Heart right ventricle (tissue), 16 donors: ENCODE results near the gene DCTD. TPM values are rescaled to one million over a fixed set of nuclear protein-coding genes. Genes with fewer than 3 reads are reported as not detected.

Experiments
- ATAC-seq, 8 donors: fragments of 200-7000 bp; cut with Tn5 transposase; one replicate each; pipeline ENCODE4 v1.9.1; 2020; ENCODE audit warnings: mild to moderate bottlenecking in 8 of 8, moderate library complexity in 8 of 8, moderate number of reproducible peaks in 1 of 8
- DNase-seq, 2 donors: peaks; one replicate each; pipeline ENCODE4 v3.0.0-alpha.2; 2020
- H3K27ac ChIP-seq, 10 donors: fragments of 200-600 bp; sonication (generic) in 2 of 10; one replicate each; pipeline versions ENCODE4 v1.5.0 to v1.8.0; 2020 to 2022; ENCODE audit warnings: mild to moderate bottlenecking in 3 of 10
- H3K27me3 ChIP-seq, 7 donors: fragments of 200-600 bp; one replicate each; pipeline ENCODE4 v1.8.0; 2021 to 2022; ENCODE audit warnings: mild to moderate bottlenecking in 2 of 7
- H3K36me3 ChIP-seq, 9 donors: fragments of 200-600 bp; sonication (generic) in 1 of 9; one replicate each; pipeline versions ENCODE4 v1.5.0 to v1.8.0; 2020 to 2022; ENCODE audit warnings: mild to moderate bottlenecking in 2 of 9
- H3K4me1 ChIP-seq, 9 donors: fragments of 200-600 bp; sonication (generic) in 1 of 9; one replicate each; pipeline versions ENCODE4 v1.5.0 to v1.8.0; 2020 to 2022; ENCODE audit warnings: mild to moderate bottlenecking in 4 of 9
- H3K4me3 ChIP-seq, 10 donors: fragments of 200-600 bp; sonication (generic) in 2 of 10; one replicate each; pipeline versions ENCODE4 v1.5.0 to v1.8.0; 2020 to 2022; ENCODE audit warnings: mild to moderate bottlenecking in 7 of 10, moderate library complexity in 2 of 10
- H3K9me3 ChIP-seq, 11 donors: fragments of 200-600 bp in 10 of 11; sonication (generic) in 2 of 11; one replicate each; pipeline versions ENCODE4 v1.5.0 to v1.8.0; 2013 to 2022; ENCODE audit warnings: mild to moderate bottlenecking in 2 of 11, control low read depth in 1 of 11, moderate library complexity in 1 of 11
- WGBS, 2 donors: extraction: QIAGEN DNeasy Blood & Tissue Kit; methylation state at CpG; one replicate each; pipeline ENCODE4 v1.1.7; 2013; ENCODE audit warnings: inconsistent platforms in 1 of 2; 5-methylcytosine and 5-hydroxymethylcytosine counted together
- intact Hi-C, 10 donors: fragments of 100-400 bp; cut with DNase I; formaldehyde crosslinking; loops; one replicate each; pipeline versions ENCODE4 v1.11.1 to v1.14.2; 2022
- polyA plus RNA-seq, 2 donors: library from polyadenylated mRNA; stranded (reverse); fragments of 200-250 nt; gene quantifications; one replicate each; pipeline ENCODE4 v1.2.3, GENCODE V29; 2013
- total RNA-seq, 10 donors: library from RNA; stranded (reverse); fragmentation: NEBNext Ultra II Directional in 3 of 10; extraction: Animal tissue kit (Norgen Biotek cat#: 25700) in 3 of 10; gene quantifications; one replicate each; pipeline versions ENCODE4 v1.2.1 to v1.2.4, GENCODE V29; 2021 to 2023
- TF ChIP-seq, protein P1 (sequence below), 9 donors: fragments of 200-600 bp; sonication (generic) in 2 of 9; IDR thresholded peaks; one replicate each; pipeline versions ENCODE4 v1.5.0 to v1.8.0; 2021 to 2022; ENCODE audit warnings: antibody characterized with exemption in 9 of 9, mild to moderate bottlenecking in 5 of 9, moderate library complexity in 1 of 9
- donor health status: Arrhythmogenic right ventricular cardiomyopathy.
- donor health status: ischemic (EF 13 %, LVEDD 7.1; RV severe dilation, severe dysfunction).
- donor health status: healthy with polysubstance abuse.
- donor health status: DM: no; HTN: yes; CAD: no.
- donor health status: DM: no; HTN: no; CAD: no.
- donor health status: ischemic (EF 25% LVEDD 6.9; RV normal size, moderate dysfunction).
- donor health status: ischemic (EF 25% LVEDD 5.7; RV mildly dilated, moderate dysfunction).
- donor health status: healthy.
- donor health status: DM: yes; HTN: yes; CAD: no.
- donor health status: Ischemic cardiomyopathy.
- donor health status: ischemic (EF 35%, LVEDD 5.7; RV mildly dilated, moderate dysfunction).
- donor health status: nonischemic (EF 11% LVEDD 7.7; RV severe dilation, severe dysfunction).
- donor health status: DM: yes; HTN: yes; CAD: no.
- donor health status: PGD.
- donor health status: ischemic (EF 29% LVEDD 5.4; RV normal size, mild dysfunction).
- donor health status: nonischemic (EF 23%, LVEDD 6.1; RV moderate dilation, normal function).

DCTD gene
- total and polyA plus RNA-seq, 12 donors: 16.8 to 53.1 (median 38.5) TPM

DNA sequence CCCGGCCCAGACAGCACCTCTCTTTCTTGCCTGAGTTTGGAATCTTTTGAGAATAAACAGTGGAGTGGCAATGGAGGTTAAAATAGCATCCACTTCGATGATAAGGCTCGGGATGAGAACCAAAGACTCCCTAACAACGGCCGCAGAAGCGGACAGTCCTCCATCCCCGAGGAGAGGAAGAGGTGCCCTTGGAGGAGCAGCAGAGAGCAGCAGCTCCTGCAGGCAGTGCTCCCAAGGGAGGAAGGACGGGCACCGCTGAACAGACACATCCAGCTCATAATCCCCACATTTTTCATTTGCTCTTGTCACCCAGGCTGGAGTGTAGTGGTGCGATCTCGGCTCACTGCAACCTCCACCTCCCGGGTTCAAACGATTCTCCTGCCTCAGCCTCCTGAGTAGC, 61.3 kb downstream of the DCTD start:
- WGBS, 2 donors: 65 to 66% methylated on average over 13 of the region's 13 CpGs
- Histone ChIP-seq H3K36me3 (no peaks in the 10 kb centered on the region), H3K27me3 (no peaks in the 10 kb centered on the region), H3K9me3 (peaks cover 0 to 30% (median 0%) of the 10 kb centered on the region in 11 donors), H3K27ac (no peak overlapping the region), H3K4me3 (no peak overlapping the region), H3K4me1 (no peaks in the 10 kb centered on the region)
- ATAC-seq: no peak
- DNase-seq: no peak
- TF ChIP-seq, protein P1, sequence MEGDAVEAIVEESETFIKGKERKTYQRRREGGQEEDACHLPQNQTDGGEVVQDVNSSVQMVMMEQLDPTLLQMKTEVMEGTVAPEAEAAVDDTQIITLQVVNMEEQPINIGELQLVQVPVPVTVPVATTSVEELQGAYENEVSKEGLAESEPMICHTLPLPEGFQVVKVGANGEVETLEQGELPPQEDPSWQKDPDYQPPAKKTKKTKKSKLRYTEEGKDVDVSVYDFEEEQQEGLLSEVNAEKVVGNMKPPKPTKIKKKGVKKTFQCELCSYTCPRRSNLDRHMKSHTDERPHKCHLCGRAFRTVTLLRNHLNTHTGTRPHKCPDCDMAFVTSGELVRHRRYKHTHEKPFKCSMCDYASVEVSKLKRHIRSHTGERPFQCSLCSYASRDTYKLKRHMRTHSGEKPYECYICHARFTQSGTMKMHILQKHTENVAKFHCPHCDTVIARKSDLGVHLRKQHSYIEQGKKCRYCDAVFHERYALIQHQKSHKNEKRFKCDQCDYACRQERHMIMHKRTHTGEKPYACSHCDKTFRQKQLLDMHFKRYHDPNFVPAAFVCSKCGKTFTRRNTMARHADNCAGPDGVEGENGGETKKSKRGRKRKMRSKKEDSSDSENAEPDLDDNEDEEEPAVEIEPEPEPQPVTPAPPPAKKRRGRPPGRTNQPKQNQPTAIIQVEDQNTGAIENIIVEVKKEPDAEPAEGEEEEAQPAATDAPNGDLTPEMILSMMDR (IDR thresholded peaks at IDR 0.05): no peak
- intact Hi-C loops: no loop called here

DNA sequence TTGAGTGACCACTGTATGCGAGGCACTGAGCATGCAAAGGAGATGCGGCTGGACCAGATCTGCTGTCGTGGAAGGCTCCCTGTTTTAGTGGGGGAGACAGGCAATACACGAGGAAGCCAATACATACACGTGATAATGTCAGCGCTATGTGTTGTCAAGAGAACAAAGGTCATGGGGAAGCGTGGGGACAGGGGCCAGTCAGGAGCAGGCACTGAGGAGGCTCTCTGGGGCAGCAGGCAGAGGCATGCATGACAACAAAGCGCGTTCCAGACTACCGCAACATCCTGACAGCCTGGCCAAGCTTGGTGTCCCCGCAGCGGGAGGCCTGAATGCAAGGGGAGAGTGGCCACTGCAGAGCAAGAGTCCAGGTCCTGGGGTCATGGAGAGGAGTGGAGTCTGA, 61.9 kb downstream of the DCTD start:
- intact Hi-C loops: no loop called here
- no peak for ATAC-seq

DNA sequence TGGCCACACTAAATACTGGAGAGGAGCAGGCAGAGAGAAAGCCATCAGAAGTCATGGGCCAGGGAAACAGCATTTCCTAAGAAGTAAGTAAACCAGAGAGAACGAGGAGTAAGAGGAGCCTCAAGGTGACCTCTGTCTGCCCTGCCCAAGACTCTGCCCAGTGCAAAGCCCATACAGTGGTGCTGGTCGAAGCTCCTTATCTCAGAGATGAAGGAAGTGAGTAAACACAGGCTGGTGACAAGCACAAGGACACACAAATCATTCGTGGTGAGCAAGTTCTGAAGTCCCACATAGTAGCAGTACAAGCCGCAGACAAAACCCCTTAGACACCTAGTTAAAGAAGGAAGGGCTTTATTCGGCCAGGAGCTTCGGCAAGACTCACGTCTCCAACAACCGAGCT, 62.7 kb downstream of the DCTD start:
- no peaks in the 10 kb centered on the region for H3K4me1 ChIP-seq
- peaks cover 0 to 20% (median 0%) of the 10 kb centered on the region in 11 donors for H3K9me3 ChIP-seq
- WGBS, 2 donors: 76 to 77% methylated on average over 8 of the region's 8 CpGs
- H3K36me3 ChIP-seq: no peaks in the 10 kb centered on the region
- H3K4me3 ChIP-seq: no peak overlapping the region
- no peak for DNase-seq
- no peak overlapping the region for H3K27ac ChIP-seq
- ATAC-seq: no peak
- intact Hi-C loops: no loop called here
- no peaks in the 10 kb centered on the region for H3K27me3 ChIP-seq
- TF ChIP-seq, protein P1 (IDR thresholded peaks at IDR 0.05): no peak

More for the DNA sequence above, 61.9 kb downstream of the DCTD start:
- no peak overlapping the region for H3K4me3 ChIP-seq
- H3K36me3 ChIP-seq: no peaks in the 10 kb centered on the region
- no peak for DNase-seq
- WGBS, 2 donors: 77 to 93% methylated on average over 12 of the region's 12 CpGs
- TF ChIP-seq, protein P1 (IDR thresholded peaks at IDR 0.05): no peak
- H3K27ac ChIP-seq: no peak overlapping the region
- peaks cover 0 to 27% (median 0%) of the 10 kb centered on the region in 11 donors for H3K9me3 ChIP-seq
- H3K4me1 ChIP-seq: no peaks in the 10 kb centered on the region
- no peaks in the 10 kb centered on the region for H3K27me3 ChIP-seq

DNA sequence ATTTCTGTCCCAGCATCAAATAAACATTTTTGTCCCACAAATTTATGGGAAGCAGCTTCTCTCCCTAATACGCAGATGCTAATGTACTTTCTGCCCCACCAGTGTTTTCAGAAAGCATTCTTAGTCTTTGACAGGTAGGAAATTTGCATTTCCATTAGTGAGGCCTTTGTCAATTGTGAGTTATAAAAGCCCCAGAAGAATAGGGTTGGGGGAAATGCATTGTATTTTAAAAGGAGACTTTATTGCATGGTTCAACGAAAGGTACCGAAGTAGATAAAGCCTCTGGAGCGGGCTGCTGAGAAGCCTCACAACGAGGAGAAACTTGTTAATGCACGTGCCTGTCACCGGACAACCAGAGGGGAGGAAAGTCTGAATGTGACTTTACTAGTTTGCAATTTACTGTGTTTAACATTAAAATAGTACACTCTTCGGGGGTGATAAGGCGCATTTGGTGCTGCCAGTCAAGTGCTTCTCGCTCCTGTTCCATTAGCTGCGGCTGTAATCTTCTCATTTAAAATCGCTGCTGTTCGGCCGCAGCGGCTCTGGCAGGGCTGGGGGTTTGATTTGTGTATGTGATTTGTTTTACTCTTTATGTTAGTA, 63.4 kb downstream of the DCTD start:
- H3K36me3 ChIP-seq: no peaks in the 10 kb centered on the region
- H3K4me3 ChIP-seq: no peak overlapping the region
- 95 to 96% methylated on average over 15 of the region's 15 CpGs for WGBS, 2 donors
- H3K27me3 ChIP-seq: no peaks in the 10 kb centered on the region
- DNase-seq (no peak), ATAC-seq (no peak)
- H3K4me1 ChIP-seq: no peaks in the 10 kb centered on the region
- intact Hi-C loops: no loop called here
- peaks cover 0 to 20% (median 0%) of the 10 kb centered on the region in 11 donors for H3K9me3 ChIP-seq
- TF ChIP-seq, protein P1 (IDR thresholded peaks at IDR 0.05): no peak
- no peak overlapping the region for H3K27ac ChIP-seq
